ENCODE results near the gene KIDINS220. TPM values are rescaled to one million over a fixed set of nuclear protein-coding genes. Genes with fewer than 3 reads are reported as not detected.

The KIDINS220 gene
- total RNA-seq, 1 experiment from 2014 or later: 29.3 TPM

DNA sequence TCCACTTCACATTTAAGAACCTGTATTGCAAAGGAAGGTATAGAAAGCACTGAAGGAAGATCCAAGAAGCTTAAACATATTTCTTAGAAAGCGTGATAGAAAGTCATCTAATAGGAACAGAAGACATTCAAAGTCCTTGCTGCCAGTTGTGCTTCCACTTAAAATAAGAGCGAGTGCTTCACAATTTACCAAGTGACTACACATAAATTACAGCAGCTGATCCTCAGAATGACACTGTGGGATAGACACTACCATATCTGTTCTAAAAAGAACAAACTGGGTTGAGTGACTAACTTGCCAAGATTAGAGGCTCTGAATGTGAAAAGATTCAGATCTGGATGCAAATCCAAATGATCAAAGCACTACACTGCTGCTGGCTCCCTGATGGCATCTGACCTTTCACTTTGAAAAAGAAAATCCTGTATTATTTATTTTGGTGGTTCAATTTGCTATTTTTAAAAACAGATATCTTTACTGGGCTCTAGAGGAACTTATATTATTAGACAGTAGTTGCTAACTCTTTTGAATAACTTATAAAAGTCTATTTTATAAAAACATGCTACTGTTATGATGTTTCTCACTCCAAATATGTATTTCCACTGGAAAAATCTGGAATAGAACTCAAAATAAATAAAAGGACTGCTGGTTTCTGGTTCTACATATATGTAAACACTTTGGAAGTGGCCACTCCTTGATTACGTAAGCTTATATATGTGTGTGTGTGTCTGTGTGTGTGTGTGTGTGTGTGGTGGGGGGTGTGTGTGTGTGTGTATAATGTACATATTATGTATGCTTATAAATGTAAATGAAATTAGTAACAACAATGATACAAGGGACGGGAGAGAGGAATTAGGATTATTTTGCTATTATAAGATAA lies 57.4 kb downstream of the KIDINS220 start:
- no peak for DNase-seq
- no peaks in the 10 kb centered on the region for H3K79me1 ChIP-seq (ENCODE audit: insufficient read depth, low read depth, low read length, poor library complexity, severe bottlenecking)
- Mint-ChIP-seq H3K4me3 (no peak overlapping the region), H3K27ac (no peak overlapping the region), H3K36me3 (ENCODE audit: insufficient read depth in 1 of 3, low read depth in 3 of 3) (peaks cover 0 to 9% (median 4%) of the 10 kb centered on the region in 3 experiments; a peak in 5 of 7 replicates), H3K9me3 (no peaks in the 10 kb centered on the region), H3K4me1 (no peaks in the 10 kb centered on the region), H3K27me3 (ENCODE audit: low read depth) (no peaks in the 10 kb centered on the region)
- H3K4ac ChIP-seq (ENCODE audit: low read depth, low read length): no peak overlapping the region
- no peaks in the 10 kb centered on the region for H3K23me2 ChIP-seq (ENCODE audit: insufficient read length, low read depth, low read length, poor library complexity, severe bottlenecking)
- H3K4me2 ChIP-seq (ENCODE audit: insufficient read depth, insufficient read length, low read length): no peak overlapping the region
- no peak overlapping the region for H3K23ac ChIP-seq (ENCODE audit: insufficient read length, low read depth, low read length)
- H2BK15ac ChIP-seq (ENCODE audit: low read depth, low read length): no peak overlapping the region
- no peak overlapping the region for H2BK120ac ChIP-seq (ENCODE audit: low read depth, low read length, poor library complexity, severe bottlenecking)
- H3T11ph ChIP-seq (ENCODE audit: low read length): no peak overlapping the region
- H4K8ac ChIP-seq (replicated peaks; ENCODE audit: insufficient read length, low read depth, low read length): no peak overlapping the region
- no peaks in the 10 kb centered on the region for H3K4me1 ChIP-seq (ENCODE audit: insufficient read depth, low read length)
- H3K56ac ChIP-seq (ENCODE audit: insufficient read length, low read depth, low read length): no peak overlapping the region
- H2BK12ac ChIP-seq (ENCODE audit: insufficient read length, low read depth, low read length): no peak overlapping the region
- no peak overlapping the region for H2BK5ac ChIP-seq (ENCODE audit: insufficient read length, low read length)
- no peak overlapping the region for H2BK20ac ChIP-seq (ENCODE audit: low read depth, low read length, poor library complexity, severe bottlenecking)
- no peak overlapping the region for H3K18ac ChIP-seq (ENCODE audit: insufficient read length, low read depth, low read length)
- no peaks in the 10 kb centered on the region for H4K20me1 ChIP-seq (ENCODE audit: control insufficient read depth, insufficient read depth, insufficient read length)
- H3K14ac ChIP-seq (ENCODE audit: insufficient read depth, low read length): no peak overlapping the region
- H4K91ac ChIP-seq (ENCODE audit: insufficient read length, low read depth, low read length): no peak overlapping the region
- TF ChIP-seq, protein P1, sequence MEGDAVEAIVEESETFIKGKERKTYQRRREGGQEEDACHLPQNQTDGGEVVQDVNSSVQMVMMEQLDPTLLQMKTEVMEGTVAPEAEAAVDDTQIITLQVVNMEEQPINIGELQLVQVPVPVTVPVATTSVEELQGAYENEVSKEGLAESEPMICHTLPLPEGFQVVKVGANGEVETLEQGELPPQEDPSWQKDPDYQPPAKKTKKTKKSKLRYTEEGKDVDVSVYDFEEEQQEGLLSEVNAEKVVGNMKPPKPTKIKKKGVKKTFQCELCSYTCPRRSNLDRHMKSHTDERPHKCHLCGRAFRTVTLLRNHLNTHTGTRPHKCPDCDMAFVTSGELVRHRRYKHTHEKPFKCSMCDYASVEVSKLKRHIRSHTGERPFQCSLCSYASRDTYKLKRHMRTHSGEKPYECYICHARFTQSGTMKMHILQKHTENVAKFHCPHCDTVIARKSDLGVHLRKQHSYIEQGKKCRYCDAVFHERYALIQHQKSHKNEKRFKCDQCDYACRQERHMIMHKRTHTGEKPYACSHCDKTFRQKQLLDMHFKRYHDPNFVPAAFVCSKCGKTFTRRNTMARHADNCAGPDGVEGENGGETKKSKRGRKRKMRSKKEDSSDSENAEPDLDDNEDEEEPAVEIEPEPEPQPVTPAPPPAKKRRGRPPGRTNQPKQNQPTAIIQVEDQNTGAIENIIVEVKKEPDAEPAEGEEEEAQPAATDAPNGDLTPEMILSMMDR (conservative IDR thresholded peaks at IDR 0.05): no peak
- no peak overlapping the region for H2AFZ ChIP-seq (ENCODE audit: low read length)
- WGBS (ENCODE audit: extremely low coverage, insufficient read length, low lambda C conversion rate): no CpG with 5 or more reads among the region's 4 CpGs
- no peaks in the 10 kb centered on the region for H3K79me2 ChIP-seq (ENCODE audit: insufficient read depth, low read length)
- no peak overlapping the region for H3K27ac ChIP-seq (ENCODE audit: insufficient read length, low read depth, low read length)
- no peak overlapping the region for H2AK5ac ChIP-seq (ENCODE audit: insufficient read length, low read length)
- H4K5ac ChIP-seq (ENCODE audit: insufficient read length, low read depth, low read length): no peak overlapping the region
- no peaks in the 10 kb centered on the region for H3K27me3 ChIP-seq (ENCODE audit: insufficient read depth, low read length)
- no peak overlapping the region for H3K9ac ChIP-seq (ENCODE audit: extremely low read depth, insufficient read length, low read length)
- no peaks in the 10 kb centered on the region for H3K9me3 ChIP-seq (ENCODE audit: control insufficient read depth, low read depth, low read length)
